KMS-11 (cell line): ENCODE measurements around the gene STPG1.

Source experiments
- H2AFZ ChIP-seq: fragments of 200-600 bp; sonication (generic); 2 replicates; pipeline ENCODE4 v1.6.1; 2016; ENCODE audit warnings: antibody characterized with exemption, mixed run types, low read depth
- H3K27ac ChIP-seq: fragments of 200-600 bp; sonication (generic); 2 replicates; pipeline ENCODE4 v1.6.1; 2016; ENCODE audit warnings: mild to moderate bottlenecking, mixed run types
- H3K27me3 ChIP-seq: fragments of 200-600 bp; sonication (generic); 2 replicates; pipeline ENCODE4 v1.6.1; 2017; ENCODE audit warnings: mild to moderate bottlenecking, low read depth, mixed run types, moderate library complexity; ENCODE audit not compliant: insufficient read depth
- H3K36me3 ChIP-seq: fragments of 200-600 bp; sonication (generic); 2 replicates; pipeline ENCODE4 v1.6.1; 2017; ENCODE audit warnings: mild to moderate bottlenecking, mixed run types; ENCODE audit not compliant: insufficient read depth
- H3K4me1 ChIP-seq: fragments of 200-600 bp; sonication (generic); 2 replicates; pipeline ENCODE4 v1.6.1; 2016; ENCODE audit warnings: mild to moderate bottlenecking, low read depth, mixed run types; ENCODE audit not compliant: poor library complexity, severe bottlenecking
- H3K4me2 ChIP-seq: fragments of 200-600 bp; sonication (generic); 2 replicates; pipeline ENCODE4 v1.7.0; 2016; ENCODE audit warnings: mild to moderate bottlenecking, mixed run types
- H3K4me3 ChIP-seq: fragments of 200-600 bp; sonication (generic); IDR thresholded peaks from 2 replicates; pipeline ENCODE4 v1.6.1; 2017; ENCODE audit warnings: low read depth, low read length, mixed read lengths; ENCODE audit not compliant: insufficient read depth
- H3K79me2 ChIP-seq: fragments of 200-600 bp; sonication (generic); 2 replicates; pipeline ENCODE4 v1.6.1; 2016; ENCODE audit warnings: low read depth, mixed run types; ENCODE audit not compliant: insufficient read depth
- H3K9ac ChIP-seq: fragments of 200-600 bp; sonication (generic); 2 replicates; pipeline ENCODE4 v1.6.1; 2016; ENCODE audit warnings: mild to moderate bottlenecking, mixed run types
- H4K20me1 ChIP-seq: fragments of 200-600 bp; sonication (generic); 2 replicates; pipeline ENCODE4 v1.6.1; 2016; ENCODE audit warnings: mild to moderate bottlenecking, mixed run types; ENCODE audit not compliant: insufficient read depth
- CTCF ChIP-seq: fragments of 200-600 bp; sonication (generic); conservative IDR thresholded peaks from 2 replicates; pipeline ENCODE4 v1.6.1; 2017; ENCODE audit warnings: low read depth, mild to moderate bottlenecking, antibody characterized with exemption, low read length, moderate library complexity, mixed read lengths

Gene STPG1

DNA sequence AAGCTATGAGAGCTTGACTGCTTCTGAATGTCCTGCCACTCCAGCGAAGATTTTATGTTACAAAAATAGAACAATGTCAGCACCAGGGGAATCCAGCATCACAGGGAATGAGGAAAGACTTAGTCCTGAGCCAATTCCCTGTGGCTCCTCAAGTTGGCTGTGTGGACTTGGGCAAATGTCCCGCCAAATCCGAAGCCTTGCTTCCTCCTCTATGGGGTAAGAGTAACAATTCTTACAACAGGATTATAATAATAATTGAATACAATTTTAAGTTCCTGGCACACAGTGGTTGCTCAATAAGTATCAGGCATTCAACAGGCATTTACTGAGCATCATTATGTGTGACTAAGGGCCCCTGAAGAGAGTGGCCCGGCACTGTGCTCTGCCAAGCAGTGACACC, 44.4 kb downstream of the STPG1 start:
- Histone ChIP-seq H3K9ac (no peak overlapping the region), H3K27ac (no peak overlapping the region), H3K27me3 (no peaks in the 10 kb centered on the region), H3K4me1 (no peaks in the 10 kb centered on the region), H4K20me1 (no peaks in the 10 kb centered on the region), H3K36me3 (no peaks in the 10 kb centered on the region), H3K79me2 (no peaks in the 10 kb centered on the region), H3K4me3 (no peak overlapping the region), H3K4me2 (no peak overlapping the region), H2AFZ (no peak overlapping the region)
- TF ChIP-seq CTCF = no peak

DNA sequence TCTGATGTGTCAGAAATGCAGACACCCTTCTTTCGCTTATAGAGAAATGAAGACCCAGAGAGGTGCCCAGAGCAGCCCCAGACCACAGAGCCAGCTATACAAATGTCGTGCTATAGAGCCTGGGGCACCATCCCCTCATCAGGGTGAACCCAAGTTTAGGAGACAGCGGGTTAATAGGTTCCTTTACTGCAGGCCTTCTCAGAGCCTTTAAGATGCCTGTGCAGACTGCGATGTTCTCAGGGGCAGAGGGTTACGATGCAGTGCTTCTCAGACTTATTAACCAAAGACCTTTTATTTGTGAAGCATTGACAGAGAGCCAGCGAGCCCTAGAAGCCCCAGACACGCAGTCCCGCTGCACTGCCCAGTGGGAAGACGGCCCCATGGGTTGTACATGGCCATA, 46.9 kb downstream of the STPG1 start:
- Histone ChIP-seq H3K36me3 (no peaks in the 10 kb centered on the region), H3K9ac (no peak overlapping the region), H3K79me2 (no peaks in the 10 kb centered on the region), H3K27me3 (no peaks in the 10 kb centered on the region), H3K4me2 (no peak overlapping the region), H3K4me1 (no peaks in the 10 kb centered on the region), H4K20me1 (no peaks in the 10 kb centered on the region), H3K4me3 (no peak overlapping the region), H2AFZ (no peak overlapping the region), H3K27ac (no peak overlapping the region)
- no peak for TF ChIP-seq CTCF

GRCh38 chr1:24364975-24365678, 48.5 kb downstream of the STPG1 start:
- no peaks in the 10 kb centered on the region for H3K27me3 ChIP-seq
- no peak overlapping the region for H3K4me3 ChIP-seq
- no peak overlapping the region for H2AFZ ChIP-seq
- no peak overlapping the region for H3K9ac ChIP-seq
- no peak overlapping the region for H3K4me2 ChIP-seq
- no peaks in the 10 kb centered on the region for H3K4me1 ChIP-seq
- H3K27ac ChIP-seq = no peak overlapping the region
- no peaks in the 10 kb centered on the region for H3K79me2 ChIP-seq
- no peaks in the 10 kb centered on the region for H4K20me1 ChIP-seq
- no peak for TF ChIP-seq CTCF
- H3K36me3 ChIP-seq = no peaks in the 10 kb centered on the region

DNA sequence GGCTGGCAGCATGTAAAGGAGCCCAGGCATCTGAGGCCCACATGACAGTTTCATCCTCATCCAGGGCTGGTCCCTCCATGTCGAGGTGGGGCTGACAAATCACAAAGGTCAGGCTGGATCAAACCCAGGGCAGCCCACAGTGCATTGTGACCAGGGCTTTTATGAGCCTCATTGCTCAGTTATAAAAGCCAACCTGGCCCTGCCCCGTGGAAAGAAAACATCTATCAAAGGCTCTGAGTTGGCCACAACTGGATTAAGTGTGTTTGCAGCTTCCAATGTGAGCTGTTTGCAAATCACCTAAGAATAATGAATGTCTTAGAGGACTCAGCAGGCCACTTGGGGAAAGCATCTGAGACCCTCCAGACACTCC, 49.0 kb downstream of the STPG1 start:
- no peak overlapping the region for H3K4me3 ChIP-seq
- no peaks in the 10 kb centered on the region for H3K79me2 ChIP-seq
- no peak overlapping the region for H3K9ac ChIP-seq
- H3K4me2 ChIP-seq = no peak overlapping the region
- H3K27me3 ChIP-seq = no peaks in the 10 kb centered on the region
- no peak overlapping the region for H2AFZ ChIP-seq
- no peak for TF ChIP-seq CTCF
- no peak overlapping the region for H3K27ac ChIP-seq
- no peaks in the 10 kb centered on the region for H4K20me1 ChIP-seq
- H3K4me1 ChIP-seq = no peaks in the 10 kb centered on the region
- no peaks in the 10 kb centered on the region for H3K36me3 ChIP-seq
